Chondrocyte (in vitro differentiated cells): ENCODE data around the gene MFF. TPM values are rescaled to one million over a fixed set of nuclear protein-coding genes. Genes with fewer than 3 reads are reported as not detected.
"Not testable (repeated sequence)": the region's sequence is repeated elsewhere in the genome, so short reads cannot be mapped to it uniquely, and the experiment has no call there.

Experiments
- DNase-seq: peaks from one replicate; pipeline ENCODE4 v3.0.0; 2021; ENCODE audit warnings: mixed read lengths, low spot score
- H3K27ac Mint-ChIP-seq: one replicate; pipeline ENCODE4 v1.8.0; 2021; ENCODE audit warnings: mild to moderate bottlenecking, moderate library complexity, mixed read lengths; ENCODE audit not compliant: unreplicated experiment
- H3K27me3 Mint-ChIP-seq: 2 replicates; pipeline ENCODE4 v1.8.0; 2021; ENCODE audit warnings: low read depth, mixed read lengths
- H3K36me3 Mint-ChIP-seq: 2 replicates; pipeline ENCODE4 v1.8.0; 2021; ENCODE audit warnings: low read depth, mixed read lengths
- H3K4me1 Mint-ChIP-seq: 2 replicates; pipeline ENCODE4 v1.8.0; 2021; ENCODE audit warnings: low read depth, mild to moderate bottlenecking, mixed read lengths
- H3K4me3 Mint-ChIP-seq: one replicate; pipeline ENCODE4 v1.8.0; 2021; ENCODE audit warnings: mild to moderate bottlenecking, moderate library complexity, mixed read lengths; ENCODE audit not compliant: unreplicated experiment
- H3K9me3 Mint-ChIP-seq: 2 replicates; pipeline ENCODE4 v1.8.0; 2021; ENCODE audit warnings: low read depth, mixed read lengths
- CTCF ChIP-seq: fragments of 200-600 bp; sonication (generic); IDR thresholded peaks from 2 replicates; pipeline ENCODE4 v1.5.0; 2021; ENCODE audit warnings: antibody characterized with exemption, mild to moderate bottlenecking, moderate library complexity
- total RNA-seq: library from RNA; stranded (reverse); gene quantifications from 3 replicates; pipeline ENCODE4 v1.2.1, GENCODE V29; 2021

The MFF gene
- total RNA-seq, 1 donor from 2014 or later: 66.8 TPM

- peaks cover 18% of the 10 kb centered on the region for H3K36me3 Mint-ChIP-seq
- H3K4me1 Mint-ChIP-seq: no peaks in the 10 kb centered on the region
- H3K9me3 Mint-ChIP-seq: no peaks in the 10 kb centered on the region
- no peak for DNase-seq
- H3K27ac Mint-ChIP-seq: no peak overlapping the region
- no peaks in the 10 kb centered on the region for H3K27me3 Mint-ChIP-seq
- no peak for TF ChIP-seq CTCF
- no peak overlapping the region for H3K4me3 Mint-ChIP-seq
These were observed 26.6 kb downstream of the MFF start for GRCh38 chr2:227351639-227352038.

- Mint-ChIP-seq H3K27ac (no peak overlapping the region), H3K4me3 (no peak overlapping the region), H3K27me3 (no peaks in the 10 kb centered on the region), H3K36me3 (peaks cover 31% of the 10 kb centered on the region), H3K4me1 (peaks cover 12% of the 10 kb centered on the region), H3K9me3 (no peaks in the 10 kb centered on the region)
- no peak for DNase-seq
- no peak for TF ChIP-seq CTCF
These were observed 35.3 kb downstream of the MFF start for GRCh38 chr2:227360351-227360750.

GRCh38 chr2:227363756-227364155, 38.7 kb downstream of the MFF start:
- Mint-ChIP-seq H3K27me3 (no peaks in the 10 kb centered on the region), H3K27ac (no peak overlapping the region), H3K9me3 (peaks cover 2% of the 10 kb centered on the region), H3K36me3 (peaks cover 16% of the 10 kb centered on the region), H3K4me3 (no peak overlapping the region), H3K4me1 (peaks cover 32% of the 10 kb centered on the region)
- no peak for DNase-seq
- peak; percentile 35 for TF ChIP-seq CTCF

GRCh38 chr2:227364585-227365263, 39.7 kb downstream of the MFF start:
- not testable (repeated sequence) for H3K36me3 Mint-ChIP-seq, DNase-seq, H3K4me3 Mint-ChIP-seq, H3K9me3 Mint-ChIP-seq, H3K27ac Mint-ChIP-seq, H3K27me3 Mint-ChIP-seq
- peaks cover 34% of the 10 kb centered on the region for H3K4me1 Mint-ChIP-seq

- no peak for DNase-seq
- Mint-ChIP-seq H3K27ac (no peak overlapping the region), H3K4me1 (peaks cover 36% of the 10 kb centered on the region), H3K4me3 (no peak overlapping the region), H3K27me3 (no peaks in the 10 kb centered on the region), H3K36me3 (peaks cover under 1% of the 10 kb centered on the region), H3K9me3 (peaks cover 2% of the 10 kb centered on the region)
- no peak for TF ChIP-seq CTCF
These were observed 40.8 kb downstream of the MFF start for GRCh38 chr2:227365833-227366232.
